Large intestine (tissue), 12 donors: Measurements from ENCODE around the gene EIF2AK3. TPM values are rescaled to one million over a fixed set of nuclear protein-coding genes. Genes with fewer than 3 reads are reported as not detected.

ENCODE experiments used
- DNase-seq, 2 donors: peaks; one replicate each; pipeline versions ENCODE4 v3.0.0 to v3.0.0-alpha.2; 2013
- H3K27ac ChIP-seq: one replicate; pipeline ENCODE4 v1.5.1; 2013; ENCODE audit warnings: low read length
- H3K27me3 ChIP-seq: 2 replicates; pipeline ENCODE4 v1.6.1; 2013; ENCODE audit warnings: low read length; ENCODE audit not compliant: control insufficient read depth, insufficient read depth
- H3K36me3 ChIP-seq: 2 replicates; pipeline ENCODE4 v1.6.1; 2013; ENCODE audit warnings: low read length; ENCODE audit not compliant: control insufficient read depth, insufficient read depth
- H3K4me1 ChIP-seq: one replicate; pipeline ENCODE4 v1.6.1; 2013; ENCODE audit warnings: low read length; ENCODE audit not compliant: control insufficient read depth, insufficient read depth
- H3K4me3 ChIP-seq: one replicate; pipeline ENCODE4 v1.5.1; 2013; ENCODE audit warnings: low read length
- H3K9me3 ChIP-seq: one replicate; pipeline ENCODE4 v1.6.1; 2013; ENCODE audit warnings: mild to moderate bottlenecking, low read depth, low read length, moderate library complexity; ENCODE audit not compliant: control insufficient read depth
- WGBS: methylation state at CpG from one replicate; pipeline ENCODE4 v1.1.5; 2013; ENCODE audit warnings: low lambda C conversion rate; ENCODE audit not compliant: insufficient coverage; 5-methylcytosine and 5-hydroxymethylcytosine counted together
- long read RNA-seq, 11 donors: transcript quantifications; one replicate each; lab custom pipeline, GENCODE V29; 2026
- polyA plus RNA-seq: library from polyadenylated mRNA; unstranded; fragments of 120-200 nt; gene quantifications from one replicate; pipeline ENCODE4 v1.2.1, GENCODE V29; 2013

EIF2AK3 gene
- 14.1 TPM for polyA plus RNA-seq
- long read RNA-seq, donor 1: 0 reads
- long read RNA-seq, donor 2, full-length matches to known transcripts: 1 of 1 reads
- long read RNA-seq, donor 2, partial matches to known transcripts: 0 of 1 reads
- long read RNA-seq, donor 2, other reads (novel, unspliced or antisense): 0 of 1 reads
- long read RNA-seq, donor 3: 0 reads
- long read RNA-seq, donor 4: 0 reads
- long read RNA-seq, donor 5: 0 reads
- long read RNA-seq, donor 6, full-length matches to known transcripts: 2 of 2 reads
- long read RNA-seq, donor 6, partial matches to known transcripts: 0 of 2 reads
- long read RNA-seq, donor 6, other reads (novel, unspliced or antisense): 0 of 2 reads
- long read RNA-seq, donor 7: 0 reads
- long read RNA-seq, donor 8, partial matches to known transcripts: 0 of 1 reads
- long read RNA-seq, donor 8, other reads (novel, unspliced or antisense): 0 of 1 reads
- long read RNA-seq, donor 9: 0 reads
- long read RNA-seq, donor 10, full-length matches to known transcripts: 1 of 1 reads
- long read RNA-seq, donor 10, partial matches to known transcripts: 0 of 1 reads
- long read RNA-seq, donor 10, other reads (novel, unspliced or antisense): 0 of 1 reads
- long read RNA-seq, donor 11, full-length matches to known transcripts: 1 of 1 reads
- long read RNA-seq, donor 11, partial matches to known transcripts: 0 of 1 reads
- long read RNA-seq, donor 11, other reads (novel, unspliced or antisense): 0 of 1 reads

DNA sequence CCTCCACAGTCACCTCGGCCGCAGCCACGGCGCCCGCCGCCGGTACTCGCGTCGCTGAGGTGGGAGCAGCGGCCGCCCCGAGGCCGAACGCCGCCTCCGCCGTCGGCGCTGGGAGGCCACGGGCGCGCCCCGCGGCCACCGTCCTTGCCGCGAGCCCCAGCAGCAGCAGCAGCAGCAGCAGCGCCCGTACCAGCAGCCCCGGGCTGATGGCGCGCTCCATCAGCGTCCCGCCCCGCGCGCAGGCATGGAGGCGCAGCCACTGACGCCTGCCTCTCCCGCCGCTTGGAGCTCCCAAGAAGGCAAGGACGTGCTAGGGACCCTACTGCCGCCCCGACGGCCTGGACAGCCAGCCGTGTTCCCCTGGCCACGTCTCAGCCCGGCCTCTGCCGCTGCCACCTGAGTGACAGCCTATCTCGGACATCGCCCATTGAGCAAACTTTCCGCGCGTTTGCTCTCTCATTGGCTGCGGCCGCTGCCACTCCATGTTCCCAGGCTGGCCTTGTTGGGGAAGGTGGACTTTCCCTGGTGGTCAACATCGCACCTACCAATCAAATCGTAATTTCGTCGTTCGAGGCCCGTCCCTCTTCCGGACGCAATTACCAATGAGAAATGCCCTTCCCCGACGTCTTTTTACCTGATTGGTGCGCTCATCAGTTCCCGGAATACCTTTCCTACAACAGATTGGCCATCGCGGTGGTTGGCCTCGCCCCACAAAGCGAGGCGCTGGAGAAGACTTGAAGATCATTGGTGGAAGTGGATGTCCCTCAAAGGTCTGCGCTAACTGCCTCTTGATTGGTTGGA, at the start of gene EIF2AK3:
EIF2AK3 (minus strand) TSS at position 410 of the 801 bp plus-strand sequence; CDS start at position 220, 190 bp downstream.
- DNase-seq: peak; percentile 100
- H3K27me3 ChIP-seq: no peaks in the 10 kb centered on the region
- H3K4me1 ChIP-seq: peaks cover 10% of the 10 kb centered on the region
- H3K27ac ChIP-seq: peak within 1 kb of the TSS; percentile 98
- no peaks in the 10 kb centered on the region for H3K9me3 ChIP-seq
- no peaks in the 10 kb centered on the region for H3K36me3 ChIP-seq
- peak within 1 kb of the TSS; percentile 87 for H3K4me3 ChIP-seq
- WGBS: 0% methylated on average over 3 of the region's 75 CpGs

DNA sequence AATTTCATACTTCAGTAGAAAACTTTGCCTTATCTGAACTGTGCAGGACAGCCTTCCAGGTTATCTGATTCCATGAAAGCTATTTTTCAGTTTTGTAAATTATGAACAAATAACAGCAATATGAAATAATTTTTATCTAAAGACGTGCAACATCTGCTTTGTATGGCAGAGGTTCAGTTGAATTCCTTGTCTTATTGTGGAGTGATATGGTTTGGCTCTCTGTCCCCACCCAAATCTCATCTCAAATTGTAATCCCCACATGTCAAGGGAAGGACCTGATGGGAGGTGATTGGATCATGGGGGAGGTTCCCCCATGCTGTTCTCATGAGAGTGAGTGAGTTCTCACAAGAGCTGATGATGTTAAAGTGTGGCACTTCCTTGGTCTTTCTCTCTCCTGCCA, 46.1 kb upstream of the EIF2AK3 start:
- no peaks in the 10 kb centered on the region for H3K9me3 ChIP-seq
- no peak overlapping the region for H3K4me3 ChIP-seq
- no peak overlapping the region for H3K27ac ChIP-seq
- WGBS: 80% methylated on average over 1 of the region's 1 CpG
- no peaks in the 10 kb centered on the region for H3K27me3 ChIP-seq
- peaks cover 8% of the 10 kb centered on the region for H3K4me1 ChIP-seq
- no peak for DNase-seq
- no peaks in the 10 kb centered on the region for H3K36me3 ChIP-seq

DNA sequence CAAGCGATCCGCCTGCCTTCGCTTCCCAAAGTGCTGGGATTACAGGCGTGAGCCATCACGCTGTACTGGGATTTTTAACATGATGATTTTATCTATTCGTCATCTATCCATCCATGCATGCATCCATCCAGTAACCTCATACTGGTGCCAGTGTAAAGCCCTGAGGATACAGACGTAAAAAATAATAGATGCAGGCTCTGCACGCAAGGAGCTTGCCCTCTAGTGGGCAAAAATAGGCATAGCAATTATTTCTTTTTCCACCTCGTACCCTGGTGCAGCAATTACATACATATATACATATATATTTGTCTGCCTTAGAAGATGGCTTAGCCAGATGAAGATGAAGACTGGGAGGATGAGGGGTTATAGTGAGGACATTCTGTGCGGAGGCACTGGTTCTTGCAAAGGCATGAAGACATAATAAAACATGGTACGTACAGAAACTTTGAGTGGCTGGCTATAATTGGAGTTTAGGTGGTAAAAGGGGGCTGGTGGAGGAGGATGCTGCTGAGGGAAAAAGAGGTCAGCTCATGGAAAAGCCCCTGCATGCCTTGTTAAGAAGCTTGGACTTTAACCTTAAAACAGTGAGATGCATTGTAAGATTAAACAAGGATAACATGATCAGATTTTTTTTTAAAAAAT, 44.6 kb upstream of the EIF2AK3 start:
- DNase-seq: peak in 1 of 2 donors; percentile 43
- 40% methylated on average over 2 of the region's 11 CpGs for WGBS

DNA sequence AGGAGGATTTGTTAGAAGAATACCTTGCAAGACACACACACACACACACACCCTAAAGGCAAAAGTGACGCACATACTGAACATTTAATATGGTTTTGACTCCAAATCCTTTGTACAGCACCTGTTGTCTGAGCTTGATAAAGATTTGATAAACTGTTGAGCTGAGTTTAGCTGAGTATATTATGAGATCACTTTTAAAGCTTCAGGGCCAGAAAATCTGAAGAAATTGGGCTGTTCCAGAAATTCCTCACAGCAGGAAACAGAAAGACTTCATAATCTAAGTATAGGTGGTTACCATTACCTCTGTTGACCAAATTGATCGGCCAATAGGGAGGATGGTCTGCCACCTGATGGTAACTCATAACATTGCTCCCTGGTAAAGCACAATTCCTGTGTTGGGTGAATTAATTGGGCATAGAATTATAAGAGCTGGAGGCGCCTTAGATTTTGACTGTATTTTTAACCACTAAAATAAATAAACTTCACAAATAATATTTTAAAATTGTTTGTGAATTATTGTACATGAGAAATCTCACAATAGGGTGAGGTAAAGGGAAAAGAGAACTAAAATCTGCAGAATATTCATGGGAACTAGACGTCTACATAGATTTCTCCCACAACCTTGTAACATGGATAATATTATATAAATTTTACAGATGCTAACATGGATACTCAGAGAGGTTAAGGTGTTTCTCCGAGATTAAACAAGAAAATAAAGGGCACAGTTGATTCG, 42.4 kb upstream of the EIF2AK3 start:
- 100% methylated on average over 1 of the region's 6 CpGs for WGBS
- H3K27me3 ChIP-seq: no peaks in the 10 kb centered on the region
- H3K36me3 ChIP-seq: no peaks in the 10 kb centered on the region
- no peak overlapping the region for H3K4me3 ChIP-seq
- no peak overlapping the region for H3K27ac ChIP-seq
- peaks cover 8% of the 10 kb centered on the region for H3K4me1 ChIP-seq
- DNase-seq: no peak
- H3K9me3 ChIP-seq: no peaks in the 10 kb centered on the region

More for the DNA sequence above, 44.6 kb upstream of the EIF2AK3 start:
- no peak overlapping the region for H3K27ac ChIP-seq
- no peaks in the 10 kb centered on the region for H3K9me3 ChIP-seq
- no peak overlapping the region for H3K4me3 ChIP-seq
- peaks cover 8% of the 10 kb centered on the region for H3K4me1 ChIP-seq
- no peaks in the 10 kb centered on the region for H3K27me3 ChIP-seq
- H3K36me3 ChIP-seq: no peaks in the 10 kb centered on the region

DNA sequence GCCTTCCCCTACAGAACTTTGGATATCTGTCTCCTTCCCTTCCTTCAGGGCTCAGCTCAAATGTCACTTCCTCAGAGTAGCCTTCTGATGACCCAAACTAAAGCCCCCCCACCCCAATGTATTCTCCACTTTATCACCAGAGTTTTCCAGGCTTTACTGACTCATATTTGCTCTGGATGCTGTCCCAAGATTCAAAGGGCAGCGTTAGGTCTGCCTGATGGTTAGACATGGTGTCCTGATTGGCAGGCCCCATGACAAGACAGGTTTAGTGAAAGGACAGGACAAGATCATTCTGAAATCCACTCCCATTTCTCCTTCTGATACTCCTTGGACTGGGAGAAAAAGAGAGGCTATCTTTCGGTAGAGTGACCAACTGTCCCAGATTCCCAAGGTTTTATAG, 41.6 kb upstream of the EIF2AK3 start:
- Histone ChIP-seq H3K9me3 (no peaks in the 10 kb centered on the region), H3K36me3 (no peaks in the 10 kb centered on the region), H3K27me3 (no peaks in the 10 kb centered on the region), H3K4me1 (no peaks in the 10 kb centered on the region), H3K27ac (no peak overlapping the region), H3K4me3 (no peak overlapping the region)
- no peak for DNase-seq
- 100% methylated on average over 1 of the region's 2 CpGs for WGBS

DNA sequence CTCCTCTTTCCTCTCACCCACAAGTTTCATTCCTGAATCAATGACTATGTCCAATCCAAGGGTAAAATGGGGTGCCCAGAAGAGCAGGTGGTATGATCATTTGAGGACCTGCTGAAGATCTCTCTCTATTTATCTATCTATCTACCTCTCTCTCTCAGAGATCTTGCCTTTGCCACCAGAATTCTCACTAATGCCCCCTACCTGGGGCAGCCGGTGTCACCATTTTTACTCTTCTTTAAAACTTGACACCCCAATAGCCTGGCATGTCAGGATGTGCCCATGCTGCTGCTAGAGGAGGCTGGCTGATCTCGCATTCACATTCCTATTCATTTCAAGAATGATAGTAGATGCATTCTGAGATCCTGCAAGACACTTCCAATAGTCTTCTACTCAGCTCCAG, 40.0 kb upstream of the EIF2AK3 start:
- Histone ChIP-seq H3K4me1 (no peaks in the 10 kb centered on the region), H3K27ac (no peak overlapping the region), H3K27me3 (no peaks in the 10 kb centered on the region), H3K9me3 (no peaks in the 10 kb centered on the region), H3K4me3 (no peak overlapping the region), H3K36me3 (no peaks in the 10 kb centered on the region)
- no peak for DNase-seq
- no CpG with 5 or more reads among the region's 2 CpGs for WGBS

DNA sequence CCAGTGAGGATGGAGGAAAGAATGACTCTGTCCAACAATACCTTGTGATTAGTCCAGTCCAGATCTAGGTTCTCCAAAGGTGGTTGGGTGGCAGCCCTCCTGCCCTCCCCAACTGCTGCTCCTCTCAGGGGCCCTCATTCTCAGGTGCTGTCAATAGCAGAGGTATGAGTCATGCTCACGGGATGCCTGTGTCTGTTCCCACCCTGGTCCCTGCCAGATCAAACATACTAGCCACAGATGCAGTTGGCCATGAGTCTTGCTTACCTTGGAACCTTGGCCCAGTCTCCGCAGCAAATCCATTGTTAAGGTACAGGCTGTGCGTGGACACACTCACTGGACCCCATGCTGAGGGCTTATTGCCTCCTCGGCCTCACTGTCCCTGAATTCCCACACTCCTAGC, 39.3 kb upstream of the EIF2AK3 start:
- Histone ChIP-seq H3K9me3 (no peaks in the 10 kb centered on the region), H3K4me1 (no peaks in the 10 kb centered on the region)
- DNase-seq: no peak

DNA sequence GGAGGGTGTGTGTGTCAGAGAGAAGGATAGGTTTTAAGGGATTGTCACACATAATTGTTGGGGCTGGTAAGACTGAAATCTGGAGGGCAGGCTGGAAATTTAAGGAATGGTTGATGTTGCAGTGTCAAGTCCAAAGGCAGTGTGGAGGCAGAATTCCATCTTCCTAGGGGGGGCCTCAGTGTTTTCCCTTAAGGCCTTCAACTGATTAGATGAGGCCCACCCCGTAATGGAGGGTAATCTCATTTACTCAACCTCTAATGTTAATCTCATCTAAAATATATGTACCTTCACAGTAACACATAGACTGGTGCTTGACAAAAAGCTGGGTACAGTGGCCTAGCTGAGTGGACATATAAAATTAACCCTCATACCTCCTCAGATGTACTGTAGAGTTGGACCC, 33.4 kb upstream of the EIF2AK3 start:
- Histone ChIP-seq H3K4me1 (no peaks in the 10 kb centered on the region), H3K27ac (no peak overlapping the region), H3K27me3 (no peaks in the 10 kb centered on the region), H3K4me3 (no peak overlapping the region), H3K9me3 (no peaks in the 10 kb centered on the region), H3K36me3 (no peaks in the 10 kb centered on the region)
- DNase-seq: no peak
- WGBS: no CpG with 5 or more reads among the region's 1 CpG

More for the DNA sequence above, 39.3 kb upstream of the EIF2AK3 start:
- Histone ChIP-seq H3K36me3 (no peaks in the 10 kb centered on the region), H3K4me3 (no peak overlapping the region), H3K27ac (no peak overlapping the region), H3K27me3 (no peaks in the 10 kb centered on the region)
- no CpG with 5 or more reads among the region's 4 CpGs for WGBS

DNA sequence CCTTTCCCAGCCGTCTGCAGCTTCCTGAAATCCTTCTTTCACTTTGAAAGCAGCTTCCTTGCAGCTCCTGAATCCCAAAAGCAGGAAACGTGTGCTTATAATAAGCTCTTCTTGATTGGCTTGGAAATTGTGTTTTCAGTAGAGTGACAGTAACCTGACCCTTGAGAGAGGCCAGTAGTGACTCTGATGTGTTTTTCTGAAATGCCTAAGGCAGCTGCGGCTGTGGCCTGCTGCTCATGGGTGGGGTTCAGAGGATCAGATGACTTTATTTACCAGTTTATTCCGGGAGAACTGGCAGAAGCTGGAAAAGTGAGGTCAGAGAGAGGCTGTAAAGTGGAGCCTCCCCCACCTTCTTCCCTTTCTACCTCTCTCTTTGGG, 32.3 kb upstream of the EIF2AK3 start:
- Histone ChIP-seq H3K4me3 (no peak overlapping the region), H3K27me3 (no peaks in the 10 kb centered on the region), H3K36me3 (no peaks in the 10 kb centered on the region), H3K27ac (no peak overlapping the region), H3K4me1 (no peaks in the 10 kb centered on the region), H3K9me3 (no peaks in the 10 kb centered on the region)
- 80% methylated on average over 1 of the region's 4 CpGs for WGBS
- DNase-seq: peak in 1 of 2 donors; percentile 49
